Right lobe of liver (tissue), 4 donors: Measurements from ENCODE around the gene LRRC40.

Experiments
- CTCF ChIP-seq, 4 donors: fragments of 200-600 bp in 3 of 4; fragments of 450-650 bp in 1 of 4; IDR thresholded peaks; one replicate each; pipeline versions ENCODE4 v1.5.1 to v1.8.0; 2016 to 2022; ENCODE audit warnings: antibody characterized with exemption in 4 of 4, mild to moderate bottlenecking in 2 of 4
- POLR2A ChIP-seq: fragments of 450-650 bp; IDR thresholded peaks from one replicate; pipeline ENCODE4 v1.6.1; 2017; ENCODE audit warnings: antibody characterized with exemption, mild to moderate bottlenecking
- donor health status: DM: no; HTN: no; CAD: no.
- donor health status: DM: no; HTN: no; CAD: no.
- donor health status: DM: no; HTN: yes; CAD: no.

GRCh38 chr1:70196333-70196732 is 9.0 kb downstream of the LRRC40 start:
- TF ChIP-seq CTCF (IDR thresholded peaks at IDR 0.05), result no peak
- no peak for TF ChIP-seq POLR2A
